Measurements from ENCODE around the gene EPHB2. TPM values are rescaled to one million over a fixed set of nuclear protein-coding genes. Genes with fewer than 3 reads are reported as not detected.

Gene EPHB2
- total RNA-seq, 1 donor from 2014 or later: 6.0 TPM

- Histone ChIP-seq H3K4me3 (no peak overlapping the region), H3K9me3 (no peaks in the 10 kb centered on the region), H3K4me1 (no peaks in the 10 kb centered on the region), H3K27me3 (no peaks in the 10 kb centered on the region), H3K36me3 (no peaks in the 10 kb centered on the region), H3K27ac (no peak overlapping the region)
- ATAC-seq (no peak), DNase-seq (no peak)
- intact Hi-C loops (cut with DNase I): no loop called here
- no peak for TF ChIP-seq CTCF (IDR thresholded peaks at IDR 0.05)
Observed at GRCh38 chr1:22907528-22907927, 196.9 kb downstream of the EPHB2 start.

- TF ChIP-seq CTCF (IDR thresholded peaks at IDR 0.05): no peak
- H3K27me3 ChIP-seq: no peaks in the 10 kb centered on the region
- no peak for DNase-seq
- H3K4me1 ChIP-seq: no peaks in the 10 kb centered on the region
- no peak overlapping the region for H3K4me3 ChIP-seq
- no peak for ATAC-seq
- H3K9me3 ChIP-seq: no peaks in the 10 kb centered on the region
- intact Hi-C loops (cut with DNase I): no loop called here
- H3K36me3 ChIP-seq: no peaks in the 10 kb centered on the region
- H3K27ac ChIP-seq: no peak overlapping the region
Observed at GRCh38 chr1:22908880-22909426, 198.3 kb downstream of the EPHB2 start.

GRCh38 chr1:22910286-22910685 is 199.6 kb downstream of the EPHB2 start:
- no peak for DNase-seq
- no peaks in the 10 kb centered on the region for H3K9me3 ChIP-seq
- intact Hi-C loops (cut with DNase I): no loop called here

GRCh38 chr1:22910986-22911651 is 200.5 kb downstream of the EPHB2 start:
- Histone ChIP-seq H3K4me1 (no peaks in the 10 kb centered on the region), H3K9me3 (no peaks in the 10 kb centered on the region), H3K4me3 (no peak overlapping the region), H3K36me3 (no peaks in the 10 kb centered on the region), H3K27ac (no peak overlapping the region), H3K27me3 (peaks cover 3% of the 10 kb centered on the region)
- intact Hi-C loops (cut with DNase I): no loop called here
- ATAC-seq (no peak), DNase-seq (no peak)
- no peak for TF ChIP-seq CTCF (IDR thresholded peaks at IDR 0.05)

More at GRCh38 chr1:22910286-22910685, 199.6 kb downstream of the EPHB2 start:
- Histone ChIP-seq H3K27me3 (no peaks in the 10 kb centered on the region), H3K4me3 (no peak overlapping the region), H3K4me1 (no peaks in the 10 kb centered on the region), H3K36me3 (no peaks in the 10 kb centered on the region), H3K27ac (no peak overlapping the region)
- ATAC-seq: no peak
- TF ChIP-seq CTCF (IDR thresholded peaks at IDR 0.05): no peak

- no peak for DNase-seq
- no peak for ATAC-seq
- H3K27ac ChIP-seq: no peak overlapping the region
- no peak for TF ChIP-seq CTCF (IDR thresholded peaks at IDR 0.05)
- H3K27me3 ChIP-seq: peaks cover 5% of the 10 kb centered on the region
- intact Hi-C loops (cut with DNase I): no loop called here
- no peak overlapping the region for H3K4me3 ChIP-seq
- H3K4me1 ChIP-seq: no peaks in the 10 kb centered on the region
- no peaks in the 10 kb centered on the region for H3K36me3 ChIP-seq
- H3K9me3 ChIP-seq: no peaks in the 10 kb centered on the region
Observed at GRCh38 chr1:22912311-22912710, 201.7 kb downstream of the EPHB2 start.

Measured in upper lobe of right lung (tissue), 1 donor.